ENCODE results near the gene EPHB2.

EPHB2 gene

GRCh38 chr1:22794647-22795365, 84.2 kb downstream of the EPHB2 start:
- 53% methylated on average over 7 of the region's 8 CpGs for WGBS
- Histone ChIP-seq H2BK15ac (ENCODE audit: low read depth, poor library complexity, severe bottlenecking) (peak overlapping the region; percentile 2), H3K9ac (ENCODE audit: low read length) (no peak overlapping the region), H3K4ac (ENCODE audit: low read depth in 1 of 2, low read length in 2 of 2) (no peak overlapping the region), H2BK120ac (ENCODE audit: low read depth, low read length) (no peak overlapping the region), H3K23ac (ENCODE audit: low read length in 2 of 2) (no peak overlapping the region), H3K36me3 (ENCODE audit: control insufficient read depth in 1 of 2, insufficient read depth in 2 of 2, low read depth in 1 of 2, low read length in 2 of 2) (peaks cover 0 to 49% of the 10 kb centered on the region in 2 experiments), H3K14ac (ENCODE audit: low read length in 2 of 2) (no peak overlapping the region), H2BK5ac (ENCODE audit: low read depth, low read length, poor library complexity, severe bottlenecking) (no peak overlapping the region), H3K27ac (ENCODE audit: low read length, poor library complexity, severe bottlenecking) (no peak overlapping the region), H3K9me3 (ENCODE audit: control insufficient read depth, low read length) (no peaks in the 10 kb centered on the region), H2AK5ac (ENCODE audit: low read length, severe bottlenecking) (no peak overlapping the region), H2BK12ac (ENCODE audit: low read length in 2 of 2) (no peak overlapping the region), H2AFZ (ENCODE audit: low read depth, low read length) (no peak overlapping the region), H3K79me1 (replicated peaks; ENCODE audit: low read length, poor library complexity, severe bottlenecking) (peaks cover 45% of the 10 kb centered on the region), H3K4me1 (ENCODE audit: control insufficient read depth, insufficient read depth, low read depth, low read length) (peaks cover 20% of the 10 kb centered on the region), H3K27me3 (ENCODE audit: control insufficient read depth in 1 of 2, insufficient read depth in 1 of 2, low read length in 2 of 2) (peaks cover 0 to 38% of the 10 kb centered on the region in 2 experiments), H3K4me3 (ENCODE audit: insufficient read depth in 1 of 2, low read depth in 1 of 2, low read length in 2 of 2) (no peak overlapping the region), H3K18ac (ENCODE audit: low read depth in 1 of 2, low read length in 2 of 2) (peak overlapping the region in 1 of 2 experiments; percentile 46), H3K4me2 (ENCODE audit: low read length, poor library complexity, severe bottlenecking) (no peak overlapping the region), H4K91ac (ENCODE audit: low read length) (peak overlapping the region; percentile 56), H4K8ac (ENCODE audit: low read length) (peak overlapping the region; percentile 73)
- DNase-seq, result peak; percentile 48

- Histone ChIP-seq H2AK5ac (ENCODE audit: low read length, severe bottlenecking) (no peak overlapping the region), H2BK12ac (ENCODE audit: low read length in 2 of 2) (no peak overlapping the region), H4K91ac (ENCODE audit: low read length) (no peak overlapping the region), H3K27ac (ENCODE audit: low read length, poor library complexity, severe bottlenecking) (no peak overlapping the region), H2BK5ac (ENCODE audit: low read depth, low read length, poor library complexity, severe bottlenecking) (no peak overlapping the region), H3K23ac (ENCODE audit: low read length in 2 of 2) (no peak overlapping the region), H3K79me1 (replicated peaks; ENCODE audit: low read length, poor library complexity, severe bottlenecking) (peaks cover 50% of the 10 kb centered on the region), H2BK120ac (ENCODE audit: low read depth, low read length) (no peak overlapping the region), H3K9ac (ENCODE audit: low read length) (no peak overlapping the region), H3K18ac (ENCODE audit: low read depth in 1 of 2, low read length in 2 of 2) (no peak overlapping the region), H2BK15ac (ENCODE audit: low read depth, poor library complexity, severe bottlenecking) (no peak overlapping the region), H3K9me3 (ENCODE audit: control insufficient read depth, low read length) (no peaks in the 10 kb centered on the region), H3K4me3 (ENCODE audit: insufficient read depth in 1 of 2, low read depth in 1 of 2, low read length in 2 of 2) (no peak overlapping the region), H3K4me2 (ENCODE audit: low read length, poor library complexity, severe bottlenecking) (no peak overlapping the region), H3K14ac (ENCODE audit: low read length in 2 of 2) (no peak overlapping the region), H4K8ac (ENCODE audit: low read length) (no peak overlapping the region), H2AFZ (ENCODE audit: low read depth, low read length) (no peak overlapping the region), H3K36me3 (ENCODE audit: control insufficient read depth in 1 of 2, insufficient read depth in 2 of 2, low read depth in 1 of 2, low read length in 2 of 2) (peaks cover 0 to 54% of the 10 kb centered on the region in 2 experiments), H3K4ac (ENCODE audit: low read depth in 1 of 2, low read length in 2 of 2) (no peak overlapping the region), H3K27me3 (ENCODE audit: control insufficient read depth in 1 of 2, insufficient read depth in 1 of 2, low read length in 2 of 2) (peaks cover 0 to 32% of the 10 kb centered on the region in 2 experiments), H3K4me1 (ENCODE audit: control insufficient read depth, insufficient read depth, low read depth, low read length) (peaks cover 16% of the 10 kb centered on the region)
- 90% methylated on average over 4 of the region's 4 CpGs for WGBS
- DNase-seq, result no peak
Measured at GRCh38 chr1:22795366-22795714, 84.7 kb downstream of the EPHB2 start.

GRCh38 chr1:22796642-22797041, 86.0 kb downstream of the EPHB2 start:
- Histone ChIP-seq H2BK5ac (ENCODE audit: low read depth, low read length, poor library complexity, severe bottlenecking) (no peak overlapping the region), H3K4me1 (ENCODE audit: control insufficient read depth, insufficient read depth, low read depth, low read length) (peaks cover 12% of the 10 kb centered on the region)
- WGBS, result 88% methylated on average over 4 of the region's 4 CpGs

GRCh38 chr1:22798083-22798482, 87.4 kb downstream of the EPHB2 start:
- H3K18ac ChIP-seq (ENCODE audit: low read depth in 1 of 2, low read length in 2 of 2), result no peak overlapping the region
- no peak overlapping the region for H3K4me2 ChIP-seq (ENCODE audit: low read length, poor library complexity, severe bottlenecking)
- H3K14ac ChIP-seq (ENCODE audit: low read length in 2 of 2), result no peak overlapping the region
- H3K4ac ChIP-seq (ENCODE audit: low read depth in 1 of 2, low read length in 2 of 2), result no peak overlapping the region
- H2AFZ ChIP-seq (ENCODE audit: low read depth, low read length), result no peak overlapping the region
- H3K9me3 ChIP-seq (ENCODE audit: control insufficient read depth, low read length), result no peaks in the 10 kb centered on the region
- no peak overlapping the region for H2AK5ac ChIP-seq (ENCODE audit: low read length, severe bottlenecking)
- no peak overlapping the region for H4K8ac ChIP-seq (ENCODE audit: low read length)
- peaks cover 0 to 38% of the 10 kb centered on the region in 2 experiments for H3K27me3 ChIP-seq (ENCODE audit: control insufficient read depth in 1 of 2, insufficient read depth in 1 of 2, low read length in 2 of 2)
- WGBS, result 80% methylated on average over 3 of the region's 3 CpGs
- H2BK5ac ChIP-seq (ENCODE audit: low read depth, low read length, poor library complexity, severe bottlenecking), result no peak overlapping the region
- no peak overlapping the region for H2BK12ac ChIP-seq (ENCODE audit: low read length in 2 of 2)
- no peak overlapping the region for H2BK120ac ChIP-seq (ENCODE audit: low read depth, low read length)
- H3K9ac ChIP-seq (ENCODE audit: low read length), result no peak overlapping the region
- H3K27ac ChIP-seq (ENCODE audit: low read length, poor library complexity, severe bottlenecking), result no peak overlapping the region
- peak overlapping the region; percentile 44 for H2BK15ac ChIP-seq (ENCODE audit: low read depth, poor library complexity, severe bottlenecking)
- peaks cover 3% of the 10 kb centered on the region for H3K4me1 ChIP-seq (ENCODE audit: control insufficient read depth, insufficient read depth, low read depth, low read length)
- H3K79me1 ChIP-seq (replicated peaks; ENCODE audit: low read length, poor library complexity, severe bottlenecking), result peaks cover 54% of the 10 kb centered on the region
- peaks cover 0 to 59% of the 10 kb centered on the region in 2 experiments for H3K36me3 ChIP-seq (ENCODE audit: control insufficient read depth in 1 of 2, insufficient read depth in 2 of 2, low read depth in 1 of 2, low read length in 2 of 2)
- H3K23ac ChIP-seq (ENCODE audit: low read length in 2 of 2), result no peak overlapping the region
- no peak for DNase-seq
- H4K91ac ChIP-seq (ENCODE audit: low read length), result no peak overlapping the region
- no peak overlapping the region for H3K4me3 ChIP-seq (ENCODE audit: insufficient read depth in 1 of 2, low read depth in 1 of 2, low read length in 2 of 2)

More at GRCh38 chr1:22796642-22797041, 86.0 kb downstream of the EPHB2 start:
- Histone ChIP-seq H2AK5ac (ENCODE audit: low read length, severe bottlenecking) (no peak overlapping the region), H3K4me3 (ENCODE audit: insufficient read depth in 1 of 2, low read depth in 1 of 2, low read length in 2 of 2) (no peak overlapping the region), H4K8ac (ENCODE audit: low read length) (no peak overlapping the region), H2BK15ac (ENCODE audit: low read depth, poor library complexity, severe bottlenecking) (no peak overlapping the region), H2AFZ (ENCODE audit: low read depth, low read length) (no peak overlapping the region), H3K4me2 (ENCODE audit: low read length, poor library complexity, severe bottlenecking) (no peak overlapping the region), H3K9me3 (ENCODE audit: control insufficient read depth, low read length) (no peaks in the 10 kb centered on the region), H3K9ac (ENCODE audit: low read length) (no peak overlapping the region), H2BK120ac (ENCODE audit: low read depth, low read length) (no peak overlapping the region), H2BK12ac (ENCODE audit: low read length in 2 of 2) (no peak overlapping the region), H3K18ac (ENCODE audit: low read depth in 1 of 2, low read length in 2 of 2) (no peak overlapping the region), H3K36me3 (ENCODE audit: control insufficient read depth in 1 of 2, insufficient read depth in 2 of 2, low read depth in 1 of 2, low read length in 2 of 2) (peaks cover 0 to 65% of the 10 kb centered on the region in 2 experiments), H3K79me1 (replicated peaks; ENCODE audit: low read length, poor library complexity, severe bottlenecking) (peaks cover 55% of the 10 kb centered on the region), H4K91ac (ENCODE audit: low read length) (no peak overlapping the region), H3K27ac (ENCODE audit: low read length, poor library complexity, severe bottlenecking) (no peak overlapping the region), H3K14ac (ENCODE audit: low read length in 2 of 2) (no peak overlapping the region), H3K23ac (ENCODE audit: low read length in 2 of 2) (no peak overlapping the region), H3K4ac (ENCODE audit: low read depth in 1 of 2, low read length in 2 of 2) (no peak overlapping the region), H3K27me3 (ENCODE audit: control insufficient read depth in 1 of 2, insufficient read depth in 1 of 2, low read length in 2 of 2) (peaks cover 0 to 38% of the 10 kb centered on the region in 2 experiments)
- DNase-seq, result peak; percentile 35

Measured in mesenchymal stem cell (in vitro differentiated cells and primary cell).